GM18870 (cell line): ENCODE measurements around the gene CNTN2.

Experiments used
- ATAC-seq: cut with Tn5 transposase; IDR thresholded peaks from one replicate; pipeline ENCODE4 v1.9.1; 2021; ENCODE audit warnings: moderate library complexity; ENCODE audit not compliant: unreplicated experiment

Gene CNTN2

GRCh38 chr1:205052690-205053089 is 9.7 kb downstream of the CNTN2 start:
- no peak for ATAC-seq

- no peak for ATAC-seq
Observed at GRCh38 chr1:205053296-205053695, 10.3 kb downstream of the CNTN2 start.

GRCh38 chr1:205054013-205054412 is 11.0 kb downstream of the CNTN2 start:
- ATAC-seq, result no peak

GRCh38 chr1:205056188-205056611 is 13.2 kb downstream of the CNTN2 start:
- no peak for ATAC-seq

- ATAC-seq, result no peak
Observed at GRCh38 chr1:205056956-205057568, 14.1 kb downstream of the CNTN2 start.

- no peak for ATAC-seq
Observed at GRCh38 chr1:205057808-205058575, 15.0 kb downstream of the CNTN2 start.

GRCh38 chr1:205058853-205059252 is 15.8 kb downstream of the CNTN2 start:
- no peak for ATAC-seq

GRCh38 chr1:205059660-205060059 is 16.6 kb downstream of the CNTN2 start:
- no peak for ATAC-seq

- ATAC-seq, result no peak
Observed at GRCh38 chr1:205060746-205061145, 17.7 kb downstream of the CNTN2 start.

GRCh38 chr1:205061227-205061626 is 18.2 kb downstream of the CNTN2 start:
- no peak for ATAC-seq

- ATAC-seq, result no peak
Observed at GRCh38 chr1:205061665-205062069, 18.7 kb downstream of the CNTN2 start.

GRCh38 chr1:205062319-205062718 is 19.3 kb downstream of the CNTN2 start:
- no peak for ATAC-seq

GRCh38 chr1:205062895-205063294 is 19.9 kb downstream of the CNTN2 start:
- ATAC-seq, result no peak

- no peak for ATAC-seq
Observed at GRCh38 chr1:205064301-205064700, 21.3 kb downstream of the CNTN2 start.

- no peak for ATAC-seq
Observed at GRCh38 chr1:205064741-205065316, 21.8 kb downstream of the CNTN2 start.

GRCh38 chr1:205065666-205066065 is 22.7 kb downstream of the CNTN2 start:
- no peak for ATAC-seq

GRCh38 chr1:205066141-205066818 is 23.3 kb downstream of the CNTN2 start:
- ATAC-seq, result no peak

- no peak for ATAC-seq
Observed at GRCh38 chr1:205067031-205067430, 24.0 kb downstream of the CNTN2 start.

GRCh38 chr1:205068001-205068400 is 25.0 kb downstream of the CNTN2 start:
- ATAC-seq, result no peak

GRCh38 chr1:205068457-205069040 is 25.5 kb downstream of the CNTN2 start:
- ATAC-seq, result no peak
